Panc1 (cell line): ENCODE data around the gene TMEM130.

Source experiments
- CTCF ChIP-seq: fragments of 450-650 bp; IDR thresholded peaks from 2 replicates; pipeline ENCODE4 v1.5.1; 2017; ENCODE audit warnings: mild to moderate bottlenecking
- POLR2AphosphoS5 ChIP-seq: IDR thresholded peaks from 2 replicates; pipeline ENCODE4 v1.6.1; 2012; ENCODE audit warnings: mild to moderate bottlenecking, low read depth, low read length, moderate library complexity
- REST ChIP-seq, 2 experiments: IDR thresholded peaks; 2 replicates each; pipeline ENCODE4 v1.6.1; 2011 to 2012; ENCODE audit warnings: low read depth in 2 of 2, control low read depth in 1 of 2, low read length in 1 of 2, mild to moderate bottlenecking in 1 of 2, moderate library complexity in 1 of 2; ENCODE audit not compliant: insufficient read depth in 1 of 2
- TCF7L2 ChIP-seq: IDR thresholded peaks from 2 replicates; pipeline ENCODE4 v1.6.1; 2011; ENCODE audit warnings: mild to moderate bottlenecking, low read depth, low read length, inconsistent platforms

GRCh38 chr7:98840096-98840495 is 29.7 kb downstream of the TMEM130 start:
- TF ChIP-seq CTCF (no peak), POLR2AphosphoS5 (no peak), TCF7L2 (no peak), REST (IDR thresholded peaks at IDR 0.05; ENCODE audit: insufficient read depth in 1 of 2, low read depth in 2 of 2, low read length in 1 of 2) (no peak)
